CD14-positive monocyte (primary cell): Measurements from ENCODE around the gene NMNAT1. TPM values are rescaled to one million over a fixed set of nuclear protein-coding genes. Genes with fewer than 3 reads are reported as not detected.
"Not testable (repeated sequence)": the region's sequence is repeated elsewhere in the genome, so short reads cannot be mapped to it uniquely, and the experiment has no call there.

Source experiments
- DNase-seq, 3 donors: peaks; one replicate each; pipeline ENCODE4 v3.0.0-alpha.2; 2011 to 2022
- H2AFZ ChIP-seq: 2 replicates; pipeline ENCODE4 v1.6.0; 2012; ENCODE audit warnings: mild to moderate bottlenecking, low read depth, low read length, inconsistent platforms; ENCODE audit not compliant: insufficient read depth, poor library complexity, severe bottlenecking
- H3K27ac ChIP-seq, 2 donors: 1 replicate in 1 of 2; 2 replicates in 1 of 2; pipeline ENCODE4 v1.5.1; 2012 to 2013; ENCODE audit warnings: low read length in 2 of 2, control low read depth in 1 of 2, inconsistent platforms in 1 of 2, low read depth in 1 of 2, mild to moderate bottlenecking in 1 of 2
- H3K27me3 ChIP-seq, 2 donors: one replicate each; pipeline versions ENCODE4 v1.6.0 to v1.6.1; 2011 to 2013; ENCODE audit warnings: low read length in 2 of 2; ENCODE audit not compliant: control insufficient read depth in 2 of 2, insufficient read depth in 2 of 2
- H3K36me3 ChIP-seq, 2 donors: replicated peaks in 1 of 2; 1 replicate in 1 of 2; 2 replicates in 1 of 2; pipeline versions ENCODE4 v1.5.1 to v1.6.1; 2012 to 2013; ENCODE audit warnings: low read length in 2 of 2, control low read depth in 1 of 2, inconsistent platforms in 1 of 2, mild to moderate bottlenecking in 1 of 2; ENCODE audit not compliant: insufficient read depth in 2 of 2, control insufficient read depth in 1 of 2
- H3K4me1 ChIP-seq, 2 donors: 1 replicate in 1 of 2; 2 replicates in 1 of 2; pipeline versions ENCODE4 v1.5.1 to v1.6.1; 2012 to 2013; ENCODE audit warnings: low read length in 2 of 2, control low read depth in 1 of 2, inconsistent platforms in 1 of 2, mild to moderate bottlenecking in 1 of 2, moderate library complexity in 1 of 2; ENCODE audit not compliant: insufficient read depth in 2 of 2, control insufficient read depth in 1 of 2
- H3K4me2 ChIP-seq: replicated peaks from 2 replicates; pipeline ENCODE3; 2012; ENCODE audit warnings: low read length, moderate library complexity, mild to moderate bottlenecking; ENCODE audit not compliant: poor library complexity, severe bottlenecking; ENCODE audit errors: extremely low read depth
- H3K4me3 ChIP-seq, 3 experiments: fragments of 200-600 bp in 1 of 3; sonication (generic) in 1 of 3; replicated peaks in 1 of 3; 1 replicate in 2 of 3; 2 replicates in 1 of 3; pipeline ENCODE4 v1.5.1; 2011 to 2013; ENCODE audit warnings: low read length in 3 of 3, mild to moderate bottlenecking in 3 of 3, control low read depth in 2 of 3, low read depth in 2 of 3, inconsistent platforms in 1 of 3, moderate library complexity in 1 of 3
- H3K79me2 ChIP-seq: 2 replicates; pipeline ENCODE4 v1.6.0; 2012; ENCODE audit warnings: mild to moderate bottlenecking, control low read depth, inconsistent platforms, low read length, moderate library complexity; ENCODE audit not compliant: insufficient read depth
- H3K9ac ChIP-seq: 2 replicates; pipeline ENCODE4 v1.6.0; 2017; ENCODE audit warnings: low read length, mild to moderate bottlenecking; ENCODE audit not compliant: insufficient read depth, poor library complexity, severe bottlenecking
- H3K9me3 ChIP-seq, 2 donors: replicated peaks in 1 of 2; 1 replicate in 1 of 2; 2 replicates in 1 of 2; pipeline versions ENCODE4 v1.5.1 to v1.6.1; 2012 to 2013; ENCODE audit warnings: low read length in 2 of 2, control low read depth in 1 of 2; ENCODE audit not compliant: control insufficient read depth in 1 of 2, insufficient read depth in 1 of 2
- H4K20me1 ChIP-seq: 2 replicates; pipeline ENCODE4 v1.6.0; 2012; ENCODE audit warnings: mild to moderate bottlenecking, low read length, control low read depth, moderate library complexity; ENCODE audit not compliant: insufficient read depth
- H3K27ac Mint-ChIP-seq, 7 donors: one replicate each; pipeline ENCODE4 v1.8.0; 2020; ENCODE audit warnings: mild to moderate bottlenecking in 7 of 7, mixed read lengths in 7 of 7, moderate library complexity in 6 of 7, inconsistent platforms in 2 of 7
- H3K27me3 Mint-ChIP-seq, 3 donors: one replicate each; pipeline ENCODE4 v1.8.0; 2021 to 2022; ENCODE audit warnings: low read depth in 3 of 3, mild to moderate bottlenecking in 3 of 3, mixed read lengths in 3 of 3, moderate library complexity in 3 of 3, inconsistent platforms in 1 of 3
- H3K36me3 Mint-ChIP-seq, 2 donors: one replicate each; pipeline ENCODE4 v1.8.0; 2020; ENCODE audit warnings: mixed read lengths in 2 of 2, inconsistent platforms in 1 of 2, mild to moderate bottlenecking in 1 of 2
- H3K4me1 Mint-ChIP-seq: one replicate; pipeline ENCODE4 v1.8.0; 2020; ENCODE audit warnings: mild to moderate bottlenecking, mixed read lengths
- H3K4me3 Mint-ChIP-seq, 2 donors: one replicate each; pipeline ENCODE4 v1.8.0; 2020; ENCODE audit warnings: mild to moderate bottlenecking in 2 of 2, mixed read lengths in 2 of 2, moderate library complexity in 1 of 2
- H3K9me3 Mint-ChIP-seq, 7 donors: one replicate each; pipeline ENCODE4 v1.8.0; 2020 to 2022; ENCODE audit warnings: mixed read lengths in 7 of 7, mild to moderate bottlenecking in 6 of 7, moderate library complexity in 6 of 7, inconsistent platforms in 2 of 7
- WGBS: methylation state at CpG from one replicate; pipeline ENCODE4 v1.1.5; 2013; ENCODE audit warnings: missing lambda C conversion rate; ENCODE audit not compliant: insufficient coverage; 5-methylcytosine and 5-hydroxymethylcytosine counted together
- intact Hi-C, 2 donors: fragments of 100-400 bp; cut with micrococcal nuclease; formaldehyde crosslinking; loops; one replicate each; pipeline versions ENCODE4 v1.15.0 to v1.15.1; 2023
- polyA plus RNA-seq, 3 donors: library from polyadenylated mRNA; depleted of rRNA in 1 of 3; unstranded in 2 of 3; stranded (reverse) in 1 of 3; fragments of 300-500 nt in 2 of 3; fragments of >200 nt in 1 of 3; fragmentation: Illumina TruSeq in 2 of 3; gene quantifications; 1 replicate in 2 of 3; 2 replicates in 1 of 3; pipeline ENCODE4 v1.2.3, GENCODE V29; 2012 to 2021
- TF ChIP-seq, protein P1 (sequence below): fragments of 200-600 bp; IDR thresholded peaks from one replicate; pipeline ENCODE4 v1.8.0; 2022; ENCODE audit warnings: antibody characterized with exemption, mild to moderate bottlenecking

Gene NMNAT1
- polyA plus RNA-seq, 3 donors = 6.8 to 9.9 (median 7.1) TPM

DNA sequence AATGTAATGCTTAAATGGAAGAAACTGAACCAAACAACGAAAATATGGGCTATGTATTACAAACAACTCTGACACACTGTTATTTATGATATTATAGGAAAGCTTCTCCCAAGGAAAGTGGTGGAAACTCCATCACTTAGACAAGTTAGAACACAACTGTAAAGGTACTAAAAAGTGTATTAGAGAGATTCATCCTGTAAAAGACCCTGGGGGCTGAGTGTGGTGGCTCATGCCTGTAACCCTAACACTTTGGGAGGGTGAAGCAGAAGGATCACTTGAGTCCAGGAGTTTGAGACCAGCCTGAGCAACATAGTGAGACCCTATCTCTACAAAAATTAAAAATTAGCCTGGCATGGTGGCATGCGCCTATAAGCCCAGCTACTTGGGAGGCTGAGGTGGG, 82.1 kb downstream of the NMNAT1 start:
- H3K36me3 Mint-ChIP-seq = no peaks in the 10 kb centered on the region
- intact Hi-C loops = no loop called here
- no CpG with 5 or more reads among the region's 2 CpGs for WGBS
- no peaks in the 10 kb centered on the region for H3K27me3 Mint-ChIP-seq
- Histone ChIP-seq H3K4me3 (no peak overlapping the region), H3K27me3 (no peaks in the 10 kb centered on the region), H3K9ac (no peak overlapping the region), H3K4me1 (peaks cover 37 to 49% of the 10 kb centered on the region in 2 donors), H3K27ac (no peak overlapping the region), H3K9me3 (no peaks in the 10 kb centered on the region), H3K36me3 (no peaks in the 10 kb centered on the region), H4K20me1 (no peaks in the 10 kb centered on the region), H3K4me2 (no peak overlapping the region), H2AFZ (no peak overlapping the region), H3K79me2 (no peaks in the 10 kb centered on the region)
- no peak overlapping the region for H3K4me3 Mint-ChIP-seq
- peaks cover 0 to 5% (median 3%) of the 10 kb centered on the region in 7 donors for H3K9me3 Mint-ChIP-seq
- peaks cover 49% of the 10 kb centered on the region for H3K4me1 Mint-ChIP-seq
- H3K27ac Mint-ChIP-seq = no peak overlapping the region
- no peak for DNase-seq
- TF ChIP-seq, protein P1, sequence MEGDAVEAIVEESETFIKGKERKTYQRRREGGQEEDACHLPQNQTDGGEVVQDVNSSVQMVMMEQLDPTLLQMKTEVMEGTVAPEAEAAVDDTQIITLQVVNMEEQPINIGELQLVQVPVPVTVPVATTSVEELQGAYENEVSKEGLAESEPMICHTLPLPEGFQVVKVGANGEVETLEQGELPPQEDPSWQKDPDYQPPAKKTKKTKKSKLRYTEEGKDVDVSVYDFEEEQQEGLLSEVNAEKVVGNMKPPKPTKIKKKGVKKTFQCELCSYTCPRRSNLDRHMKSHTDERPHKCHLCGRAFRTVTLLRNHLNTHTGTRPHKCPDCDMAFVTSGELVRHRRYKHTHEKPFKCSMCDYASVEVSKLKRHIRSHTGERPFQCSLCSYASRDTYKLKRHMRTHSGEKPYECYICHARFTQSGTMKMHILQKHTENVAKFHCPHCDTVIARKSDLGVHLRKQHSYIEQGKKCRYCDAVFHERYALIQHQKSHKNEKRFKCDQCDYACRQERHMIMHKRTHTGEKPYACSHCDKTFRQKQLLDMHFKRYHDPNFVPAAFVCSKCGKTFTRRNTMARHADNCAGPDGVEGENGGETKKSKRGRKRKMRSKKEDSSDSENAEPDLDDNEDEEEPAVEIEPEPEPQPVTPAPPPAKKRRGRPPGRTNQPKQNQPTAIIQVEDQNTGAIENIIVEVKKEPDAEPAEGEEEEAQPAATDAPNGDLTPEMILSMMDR = no peak

DNA sequence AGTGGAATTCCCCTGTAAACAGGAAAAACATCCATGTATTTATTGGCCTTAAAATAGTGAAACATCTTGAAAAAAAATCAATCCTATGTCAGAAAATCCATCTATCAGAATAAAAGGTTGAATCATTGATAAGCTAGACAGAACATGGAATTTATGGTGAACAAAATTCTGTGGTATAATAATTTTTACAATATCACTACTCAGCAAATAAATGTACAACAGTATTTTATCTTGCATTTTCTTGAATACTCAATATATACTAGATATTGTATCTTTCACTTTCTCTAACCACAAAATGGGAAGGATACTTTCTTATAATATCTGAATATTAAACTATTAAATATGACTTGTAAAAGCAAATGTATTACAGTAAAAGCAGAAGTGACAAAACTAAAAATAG, 83.8 kb downstream of the NMNAT1 start:
- Mint-ChIP-seq H3K4me3 (no peak overlapping the region), H3K27me3 (no peaks in the 10 kb centered on the region), H3K36me3 (no peaks in the 10 kb centered on the region), H3K27ac (peak overlapping the region in 2 of 7 donors; percentile 12 to 74), H3K9me3 (peaks cover 0 to 5% (median 1%) of the 10 kb centered on the region in 7 donors), H3K4me1 (peaks cover 41% of the 10 kb centered on the region)
- intact Hi-C loops = no loop called here
- H2AFZ ChIP-seq = no peak overlapping the region
- H3K4me3 ChIP-seq = no peak overlapping the region
- TF ChIP-seq, protein P1 = no peak
- no peaks in the 10 kb centered on the region for H3K9me3 ChIP-seq
- H3K4me2 ChIP-seq = no peak overlapping the region
- H3K27me3 ChIP-seq = no peaks in the 10 kb centered on the region
- H3K27ac ChIP-seq = peak overlapping the region in 1 of 2 donors; percentile 42
- no peaks in the 10 kb centered on the region for H3K36me3 ChIP-seq
- no peak overlapping the region for H3K9ac ChIP-seq
- no peaks in the 10 kb centered on the region for H3K79me2 ChIP-seq
- peaks cover 33 to 43% of the 10 kb centered on the region in 2 donors for H3K4me1 ChIP-seq
- no peak for DNase-seq
- no peaks in the 10 kb centered on the region for H4K20me1 ChIP-seq

DNA sequence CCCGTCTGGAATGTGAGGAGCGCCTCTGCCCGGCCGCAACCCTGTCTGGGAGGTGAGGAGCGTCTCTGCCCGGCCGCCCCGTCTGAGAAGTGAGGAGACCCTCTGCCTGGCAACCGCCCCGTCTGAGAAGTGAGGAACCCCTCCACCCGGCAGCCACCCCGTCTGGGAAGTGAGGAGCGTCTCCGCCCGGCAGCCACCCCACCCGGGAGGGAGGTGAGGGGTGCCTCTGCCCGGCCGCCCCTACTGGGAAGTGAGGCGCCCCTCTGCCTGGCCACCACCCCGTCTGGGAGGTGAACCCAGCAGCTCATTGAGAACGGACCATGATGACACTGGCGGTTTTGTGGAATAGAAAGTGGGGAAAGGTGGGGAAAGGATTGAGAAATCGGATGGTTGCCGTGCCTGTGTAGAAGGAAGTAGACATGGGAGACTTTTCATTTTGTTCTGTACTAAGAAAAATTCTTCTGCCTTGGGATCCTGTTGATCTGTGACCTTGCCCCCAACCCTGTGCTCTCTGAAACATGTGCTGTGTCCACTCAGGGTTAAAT, 85.8 kb downstream of the NMNAT1 start:
- H3K36me3 ChIP-seq, H3K36me3 Mint-ChIP-seq, H3K27me3 Mint-ChIP-seq, H3K9me3 ChIP-seq, H4K20me1 ChIP-seq, H3K27me3 ChIP-seq, H3K9me3 Mint-ChIP-seq, intact Hi-C loops: not testable (repeated sequence)
- Mint-ChIP-seq H3K27ac (peak overlapping the region; percentile 48 to 91 (median 88)), H3K4me3 (peak overlapping the region; percentile 70 to 89), H3K4me1 (peaks cover 43% of the 10 kb centered on the region)
- H3K4me3 ChIP-seq = peak overlapping the region; percentile 20 to 65 (median 28)
- H3K9ac ChIP-seq = peak overlapping the region; percentile 49
- H3K27ac ChIP-seq = peak overlapping the region; percentile 78 to 82
- WGBS = 0% methylated on average over 8 of the region's 24 CpGs
- peaks cover 13% of the 10 kb centered on the region for H3K79me2 ChIP-seq
- DNase-seq = peak; percentile 55 to 78 (median 72)
- H3K4me1 ChIP-seq = peaks cover 32 to 46% of the 10 kb centered on the region in 2 donors
- peak overlapping the region; percentile 83 for H2AFZ ChIP-seq
- peak overlapping the region; percentile 29 for H3K4me2 ChIP-seq
